ENCODE measurements around the gene TOGARAM2. TPM values are rescaled to one million over a fixed set of nuclear protein-coding genes. Genes with fewer than 3 reads are reported as not detected.

TOGARAM2 gene
- total and polyA plus RNA-seq, 10 of the 15 experiments (the other 5 are each of a cell fraction or from before 2014, with no cell fraction given), result 0.01 to 0.06 (median 0.03) TPM; not detected in 7

DNA sequence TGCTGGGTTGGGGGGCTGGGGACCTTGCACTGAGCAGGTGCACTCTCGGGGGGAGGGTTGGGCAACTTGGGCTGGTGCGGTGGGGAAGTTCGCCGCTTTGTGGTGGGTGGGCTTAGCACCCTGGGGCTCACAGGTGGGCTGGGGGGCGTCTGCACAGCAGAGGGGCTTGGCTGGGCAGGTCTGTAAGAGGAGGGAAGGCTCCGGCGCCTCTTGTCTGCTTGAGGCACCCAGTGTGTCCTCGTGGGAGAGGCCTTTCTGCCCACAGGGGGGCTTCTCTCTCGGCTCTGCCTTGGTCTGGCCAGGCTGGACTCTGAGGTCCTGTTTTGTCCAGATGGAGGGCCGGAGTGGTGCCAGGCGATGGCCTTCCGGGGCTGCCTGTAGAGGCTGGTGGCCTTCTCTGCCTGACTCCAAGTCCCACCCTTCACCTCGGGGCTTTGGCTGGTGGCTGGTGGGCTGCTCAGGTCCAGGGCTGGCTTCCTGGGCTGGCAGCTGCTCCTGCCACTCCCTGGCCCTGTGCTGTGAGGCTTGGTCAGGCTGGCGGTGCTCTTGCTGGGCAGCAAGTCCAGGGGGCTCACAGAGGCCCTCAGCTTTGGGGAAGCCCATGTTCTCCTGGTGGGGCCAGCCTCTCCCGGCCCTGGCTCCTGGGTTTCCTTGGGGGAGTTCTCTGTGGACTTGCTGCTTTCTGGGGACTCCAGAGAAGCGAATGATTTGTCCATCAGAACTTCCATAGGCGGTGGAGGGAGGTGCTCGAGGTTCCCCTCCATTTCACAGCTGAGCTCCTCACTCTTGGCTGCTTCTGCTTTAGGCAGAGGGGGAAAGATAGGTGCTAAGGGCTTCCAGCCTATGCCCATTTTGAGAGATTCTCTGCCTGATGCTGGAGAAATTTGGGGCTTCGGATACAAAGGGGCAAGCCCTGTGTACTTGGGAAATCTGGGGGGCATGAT is 90.2 kb downstream of the TOGARAM2 start (continued):
- TF ChIP-seq SMAD1 (IDR thresholded peaks at IDR 0.05; ENCODE audit: low read depth, partially characterized antibody), result no peak

DNA sequence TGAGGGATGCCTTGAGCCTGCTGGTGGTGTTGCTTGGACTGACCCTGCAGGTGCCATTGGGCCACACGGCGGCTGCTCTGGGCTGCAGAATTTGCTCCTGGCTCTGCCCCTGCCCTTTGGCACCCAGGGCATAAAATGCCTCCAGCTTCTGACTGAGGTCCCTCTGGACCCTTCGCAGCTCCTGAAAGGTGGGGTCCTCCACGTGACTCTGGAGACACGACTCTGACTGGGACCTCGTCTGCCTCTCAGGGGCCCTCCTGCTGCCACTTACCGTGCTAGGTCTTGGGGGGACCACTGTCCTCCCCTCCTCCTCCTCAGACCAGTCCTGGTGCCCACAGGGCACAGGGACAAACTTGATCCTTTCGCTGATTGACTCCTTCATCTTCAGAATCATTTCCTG is 91.2 kb downstream of the TOGARAM2 start:
- ChIA-PET CTCF (no interaction called here), SMC1A (ENCODE audit: uncharacterized antibody, unreplicated experiment) (no interaction called here), POLR2A (no interaction called here), RAD21 (ENCODE audit: unreplicated experiment) (no interaction called here)
- intact Hi-C loops (cut with micrococcal nuclease; ENCODE audit: unreplicated experiment), result loop anchor here (5.0 kb wide), 1 partner anchor 40 kb away; no protein-coding TSS in a partner anchor
- Histone ChIP-seq H3K27ac (ENCODE audit: control insufficient read depth, insufficient read depth) (no peak overlapping the region), H3K4me1 (ENCODE audit: control insufficient read depth, insufficient read depth, low read length) (peaks cover 3% of the 10 kb centered on the region; the same call in 1 of the 2 replicates), H3K9ac (ENCODE audit: control insufficient read depth, insufficient read depth, low read length) (no peak overlapping the region), H3K4me2 (ENCODE audit: control insufficient read depth, insufficient read depth) (no peak overlapping the region), H2AFZ (ENCODE audit: control insufficient read depth, low read depth, low read length) (no peak overlapping the region), H3K9me3 (replicated peaks; ENCODE audit: control insufficient read depth, insufficient read depth, low read length) (no peaks in the 10 kb centered on the region), H3K36me3 (ENCODE audit: control insufficient read depth in 2 of 2, insufficient read depth in 2 of 2, low read length in 1 of 2) (no peaks in the 10 kb centered on the region), H3K27me3 (replicated peaks in 1 of 2; ENCODE audit: control insufficient read depth in 2 of 2, insufficient read depth in 2 of 2, low read length in 1 of 2) (no peaks in the 10 kb centered on the region), H3K79me2 (ENCODE audit: control insufficient read depth, insufficient read depth, low read length) (no peaks in the 10 kb centered on the region), H3K4me3 (no peak overlapping the region), H4K20me1 (ENCODE audit: control insufficient read depth, insufficient read depth) (no peaks in the 10 kb centered on the region)
- in situ Hi-C loops (cut with MboI), result no loop called here
- no TSS peak for BruUV-seq (replicated peaks)
- FAIRE-seq (no peak), ATAC-seq (no peak), DNase-seq (ENCODE audit: low read depth, low spot score) (no peak)
- 67% methylated on average over 8 of the region's 8 CpGs for whole genome bisulfite sequencing (ENCODE audit: insufficient coverage, insufficient replicate concordance, low lambda C conversion rate, missing lambda C conversion rate)
- TF ChIP-seq NFIC (IDR thresholded peaks at IDR 0.05; ENCODE audit: low read depth, low read length) (no peak), TCF3 (IDR thresholded peaks at IDR 0.05; ENCODE audit: borderline replicate concordance, insufficient read depth, low read depth, low read length) (no peak), PAX8 (IDR thresholded peaks at IDR 0.05) (no peak), NR2F1 (conservative IDR thresholded peaks at IDR 0.05) (no peak), ZNF207 (IDR thresholded peaks at IDR 0.05; ENCODE audit: borderline replicate concordance) (no peak), KDM1A (IDR thresholded peaks at IDR 0.05; ENCODE audit: borderline replicate concordance) (no peak), WRNIP1 (IDR thresholded peaks at IDR 0.05; ENCODE audit: borderline replicate concordance, low read depth, low read length) (no peak), PAX5 (IDR thresholded peaks at IDR 0.05; ENCODE audit: borderline replicate concordance, low read depth, low read length) (no peak), EED (IDR thresholded peaks at IDR 0.05; ENCODE audit: low read depth) (no peak), TAF1 (IDR thresholded peaks at IDR 0.05; ENCODE audit: borderline replicate concordance, low read depth, low read length) (no peak), JUND (IDR thresholded peaks at IDR 0.05; ENCODE audit: low read depth, low read length) (no peak), SMAD5 (IDR thresholded peaks at IDR 0.05; ENCODE audit: low read depth) (no peak), MTA3 (IDR thresholded peaks at IDR 0.05; ENCODE audit: borderline replicate concordance, low read length) (no peak), GATAD2B (conservative IDR thresholded peaks at IDR 0.05; ENCODE audit: low read depth) (no peak), EGR1 (IDR thresholded peaks at IDR 0.05; ENCODE audit: borderline replicate concordance in 1 of 2, low read depth in 2 of 2, low read length in 2 of 2) (no peak), EP300 (IDR thresholded peaks at IDR 0.05; ENCODE audit: borderline replicate concordance in 1 of 2, control insufficient read depth in 1 of 2, low read depth in 2 of 2, low read length in 2 of 2) (no peak), TCF7 (IDR thresholded peaks at IDR 0.05; ENCODE audit: borderline replicate concordance) (no peak), KAT2A (conservative IDR thresholded peaks at IDR 0.05; ENCODE audit: control insufficient read depth, low read depth, low read length) (no peak)
- TF ChIP-seq, protein P1, sequence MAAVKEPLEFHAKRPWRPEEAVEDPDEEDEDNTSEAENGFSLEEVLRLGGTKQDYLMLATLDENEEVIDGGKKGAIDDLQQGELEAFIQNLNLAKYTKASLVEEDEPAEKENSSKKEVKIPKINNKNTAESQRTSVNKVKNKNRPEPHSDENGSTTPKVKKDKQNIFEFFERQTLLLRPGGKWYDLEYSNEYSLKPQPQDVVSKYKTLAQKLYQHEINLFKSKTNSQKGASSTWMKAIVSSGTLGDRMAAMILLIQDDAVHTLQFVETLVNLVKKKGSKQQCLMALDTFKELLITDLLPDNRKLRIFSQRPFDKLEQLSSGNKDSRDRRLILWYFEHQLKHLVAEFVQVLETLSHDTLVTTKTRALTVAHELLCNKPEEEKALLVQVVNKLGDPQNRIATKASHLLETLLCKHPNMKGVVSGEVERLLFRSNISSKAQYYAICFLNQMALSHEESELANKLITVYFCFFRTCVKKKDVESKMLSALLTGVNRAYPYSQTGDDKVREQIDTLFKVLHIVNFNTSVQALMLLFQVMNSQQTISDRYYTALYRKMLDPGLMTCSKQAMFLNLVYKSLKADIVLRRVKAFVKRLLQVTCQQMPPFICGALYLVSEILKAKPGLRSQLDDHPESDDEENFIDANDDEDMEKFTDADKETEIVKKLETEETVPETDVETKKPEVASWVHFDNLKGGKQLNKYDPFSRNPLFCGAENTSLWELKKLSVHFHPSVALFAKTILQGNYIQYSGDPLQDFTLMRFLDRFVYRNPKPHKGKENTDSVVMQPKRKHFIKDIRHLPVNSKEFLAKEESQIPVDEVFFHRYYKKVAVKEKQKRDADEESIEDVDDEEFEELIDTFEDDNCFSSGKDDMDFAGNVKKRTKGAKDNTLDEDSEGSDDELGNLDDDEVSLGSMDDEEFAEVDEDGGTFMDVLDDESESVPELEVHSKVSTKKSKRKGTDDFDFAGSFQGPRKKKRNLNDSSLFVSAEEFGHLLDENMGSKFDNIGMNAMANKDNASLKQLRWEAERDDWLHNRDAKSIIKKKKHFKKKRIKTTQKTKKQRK (IDR thresholded peaks at IDR 0.05; ENCODE audit: low read depth, low read length), result no peak
